GM21529 (cell line): ENCODE results near the gene MRPL14.

ENCODE experiments used
- ATAC-seq: cut with Tn5 transposase; IDR thresholded peaks from one replicate; pipeline ENCODE4 v1.9.1; 2021; ENCODE audit not compliant: unreplicated experiment

Gene MRPL14

DNA sequence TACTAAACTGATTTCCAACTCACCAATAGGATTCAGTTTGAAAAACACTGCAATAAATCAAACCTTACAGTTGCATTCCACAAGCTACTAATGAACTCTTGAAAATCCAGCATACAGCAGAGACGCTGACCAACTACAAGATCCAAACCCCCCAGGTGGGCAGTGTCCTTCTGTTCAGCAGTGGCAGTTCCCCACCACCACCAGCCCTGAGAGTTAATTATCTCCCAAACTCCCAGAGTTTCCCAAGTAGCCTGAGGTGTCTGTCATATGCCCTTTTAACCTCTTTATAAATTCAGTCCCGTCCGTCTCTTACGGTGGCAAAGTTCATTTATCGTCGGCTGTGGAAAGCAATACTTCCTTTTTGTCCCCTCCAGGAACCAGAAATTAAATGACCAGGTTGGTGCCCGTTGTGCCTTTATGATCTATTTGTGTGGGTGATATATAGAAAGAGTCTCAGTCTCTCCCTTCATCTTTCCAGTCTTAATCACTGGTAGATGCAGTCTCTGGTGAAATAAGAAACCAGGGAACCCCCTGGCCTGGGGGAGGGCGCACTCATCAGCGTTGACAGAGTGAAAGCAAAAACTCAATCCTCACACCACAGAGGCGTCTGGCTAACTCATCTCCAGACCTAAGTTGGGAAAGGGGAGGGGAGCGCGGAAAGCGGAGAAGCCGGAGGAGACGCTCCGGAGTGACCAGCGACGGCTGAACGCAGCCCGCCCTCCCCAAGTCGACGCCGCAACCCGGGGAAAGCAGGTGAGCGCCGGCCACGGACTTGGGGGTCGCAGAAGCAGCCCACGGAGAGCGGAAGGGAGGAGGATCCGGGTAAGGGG is 717 bp downstream of the MRPL14 start:
- ATAC-seq = peak; percentile 39

DNA sequence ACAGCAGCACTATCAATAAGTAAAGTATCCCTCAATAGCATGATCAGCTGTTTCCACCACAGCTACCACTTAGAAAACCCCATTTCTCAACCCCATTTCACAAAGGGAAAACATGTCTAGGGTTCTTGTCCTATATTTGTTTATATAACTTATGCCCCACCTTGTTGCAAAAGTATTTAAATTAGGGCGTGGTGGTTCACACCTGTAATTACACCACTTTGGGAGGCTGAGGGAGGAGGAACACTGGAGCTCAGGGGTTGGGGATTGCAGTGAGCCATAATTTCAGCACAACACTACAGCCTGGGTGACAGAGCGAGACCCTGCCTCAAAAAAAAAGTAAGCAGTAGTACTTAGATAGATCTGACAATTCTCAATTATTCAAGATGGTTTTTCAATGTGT is 3.7 kb downstream of the MRPL14 start:
- no peak for ATAC-seq

DNA sequence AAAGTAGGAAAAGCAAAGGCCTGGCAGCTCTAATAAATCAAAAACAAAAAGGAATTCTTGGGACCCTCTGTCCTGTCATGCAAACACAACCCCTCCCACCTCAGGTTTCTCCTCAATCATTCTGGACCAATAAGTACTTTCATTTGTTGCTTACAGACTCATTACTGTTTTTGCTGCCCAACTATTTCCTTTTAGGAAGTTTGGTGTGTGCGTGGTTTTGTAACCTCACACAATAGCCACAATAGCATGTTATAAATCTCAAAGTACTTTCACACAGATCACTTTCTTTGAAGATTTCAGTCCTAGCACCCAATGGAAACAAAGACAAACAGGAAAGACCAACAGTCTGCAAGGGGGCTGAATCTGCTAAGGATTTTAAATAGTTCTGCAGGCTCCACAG is 4.5 kb downstream of the MRPL14 start:
- ATAC-seq = no peak

DNA sequence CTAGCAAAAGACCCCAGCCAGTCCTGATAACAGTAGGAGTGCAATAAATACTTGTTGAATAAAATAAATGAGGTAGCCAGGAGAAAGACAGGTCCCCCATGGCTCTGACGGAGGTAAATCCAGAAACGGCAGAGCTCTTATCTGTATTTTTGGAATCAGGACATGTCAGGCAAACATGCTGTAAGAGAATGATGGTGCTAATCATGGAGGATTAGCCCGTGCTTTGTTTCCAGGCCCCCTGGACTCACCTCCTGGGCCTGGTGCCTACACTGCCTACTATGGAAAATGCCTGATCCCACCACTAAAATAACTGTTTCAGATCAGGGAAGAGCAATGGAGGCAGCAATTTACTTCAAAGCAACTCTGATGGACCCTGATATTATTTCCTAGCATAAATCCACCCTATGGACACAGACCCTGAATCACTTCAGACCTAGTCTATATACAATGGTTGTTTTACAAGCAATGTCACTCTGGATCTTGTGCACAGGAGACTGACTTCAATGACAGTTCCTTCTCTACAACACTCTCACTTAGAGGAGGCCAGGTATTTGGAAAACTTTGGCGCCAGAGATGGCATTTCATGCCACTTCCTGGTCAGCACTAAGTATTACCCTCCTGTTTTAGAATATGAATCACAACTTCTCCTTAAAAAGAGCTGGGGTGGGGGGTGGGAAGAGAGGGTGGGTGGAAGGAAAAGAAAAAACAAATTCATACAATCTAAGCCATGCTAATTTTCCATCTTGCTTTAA is 6.4 kb downstream of the MRPL14 start:
- ATAC-seq = no peak

DNA sequence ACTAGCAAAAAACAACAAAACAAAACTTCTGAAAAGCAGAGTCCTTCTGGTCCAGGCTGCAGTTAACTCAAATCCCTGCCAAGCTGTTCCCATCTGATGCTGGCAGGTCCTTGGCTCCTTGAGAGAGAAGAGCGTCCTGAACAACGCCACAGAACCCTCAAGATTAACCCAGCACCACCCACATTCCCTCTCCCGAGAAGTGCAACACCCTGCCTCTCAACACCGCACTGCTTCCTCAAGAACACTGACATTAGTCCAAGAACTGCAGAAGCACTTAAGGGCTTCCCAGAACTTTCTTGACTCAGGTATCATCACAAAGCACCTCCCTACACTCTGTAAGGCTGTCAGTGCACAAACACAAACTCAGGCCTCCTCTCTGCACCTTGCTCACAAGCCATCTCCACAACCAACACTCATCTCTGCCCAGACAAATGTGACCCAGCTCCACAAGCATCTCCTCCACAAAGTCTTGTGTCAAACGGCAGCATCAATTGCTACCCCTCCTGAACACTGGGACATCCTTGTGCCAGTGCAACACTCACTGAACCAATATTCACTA is 7.5 kb downstream of the MRPL14 start:
- ATAC-seq = no peak

DNA sequence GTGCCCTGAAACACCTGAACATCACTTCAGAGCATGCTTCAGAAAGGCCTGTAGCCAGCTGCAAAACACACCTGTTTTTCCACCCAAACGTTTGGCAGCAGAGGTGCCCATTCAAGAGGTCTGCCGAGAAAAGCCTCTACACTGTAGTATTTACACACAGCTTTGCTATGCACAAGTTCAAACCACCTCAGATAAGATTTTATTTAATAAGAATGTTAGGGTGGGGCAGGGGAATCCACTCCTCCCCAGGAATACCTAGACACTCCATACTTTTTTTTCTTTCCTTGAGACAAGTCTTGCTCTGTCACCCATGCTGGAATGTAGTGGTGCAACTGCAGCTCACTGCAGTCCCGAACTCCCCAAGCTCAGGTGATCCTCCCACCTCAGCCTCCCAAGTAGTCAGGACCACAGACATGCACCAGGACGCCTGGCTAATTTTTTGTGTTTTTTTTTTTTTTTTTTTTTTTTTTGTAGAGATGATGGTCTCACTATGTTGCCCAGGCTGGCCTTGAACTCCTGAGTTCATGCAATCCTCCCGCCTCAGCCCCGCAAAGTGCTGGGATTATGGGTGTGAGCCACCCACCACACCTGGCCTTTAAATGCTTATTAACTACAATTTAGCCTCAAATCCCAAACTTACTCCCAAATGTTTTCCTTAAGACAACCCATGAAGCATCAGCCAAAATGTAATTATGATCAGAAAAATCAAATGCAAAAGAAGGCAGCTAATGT is 9.7 kb downstream of the MRPL14 start:
- ATAC-seq = no peak

DNA sequence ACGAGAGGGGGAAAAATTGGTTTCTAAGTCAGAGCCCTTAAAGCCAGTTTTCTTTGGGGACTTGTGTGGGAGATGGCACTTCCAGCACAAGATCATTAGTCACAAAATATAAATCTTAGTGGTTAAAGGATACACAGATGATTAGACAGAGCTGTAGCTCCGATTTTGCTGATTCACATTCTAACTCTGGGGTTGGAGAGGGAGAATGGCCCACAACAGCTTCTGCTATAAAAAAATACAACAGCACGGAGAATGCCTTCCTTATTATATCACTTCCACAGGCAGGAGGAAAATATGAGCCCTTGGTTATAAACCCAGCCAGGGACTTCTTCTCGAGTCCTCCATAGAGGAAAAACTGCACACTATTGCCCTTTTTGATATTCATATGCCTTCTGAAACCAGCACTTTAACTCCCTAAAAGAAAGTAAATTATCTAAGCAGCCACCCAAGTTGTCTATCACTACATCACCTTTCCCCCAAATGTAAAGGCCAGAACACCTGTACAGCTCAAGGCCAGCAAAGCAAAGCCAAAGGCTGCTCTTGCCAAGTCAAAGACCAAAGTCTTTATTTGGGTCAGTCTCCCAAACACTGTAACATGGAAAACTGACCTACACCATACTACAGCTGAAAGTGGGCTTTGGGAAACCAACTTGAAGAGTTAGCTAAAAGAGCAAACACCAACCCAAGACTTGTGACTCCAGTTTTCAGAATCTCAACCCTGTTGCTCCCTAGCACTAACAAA is 10.4 kb downstream of the MRPL14 start:
- ATAC-seq = no peak

DNA sequence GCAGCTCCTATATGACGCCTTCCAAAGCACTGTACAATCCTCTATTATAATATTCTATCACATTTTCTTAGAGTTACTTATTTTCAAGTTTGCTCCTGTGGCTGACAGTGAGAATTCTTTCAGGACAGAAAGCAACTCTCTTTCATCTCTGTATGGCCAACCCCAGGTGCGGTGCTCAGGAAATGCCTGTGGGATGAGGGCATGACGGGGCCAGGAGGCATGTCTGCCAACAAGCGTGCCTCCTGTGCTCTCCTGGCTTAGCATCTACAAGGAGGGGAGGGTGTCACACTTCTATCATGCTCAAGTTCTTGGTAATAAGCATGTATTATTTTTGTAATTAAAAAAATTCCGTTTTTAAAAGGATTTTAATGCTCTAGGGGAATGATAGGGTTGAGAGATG is 11.4 kb downstream of the MRPL14 start:
- no peak for ATAC-seq

DNA sequence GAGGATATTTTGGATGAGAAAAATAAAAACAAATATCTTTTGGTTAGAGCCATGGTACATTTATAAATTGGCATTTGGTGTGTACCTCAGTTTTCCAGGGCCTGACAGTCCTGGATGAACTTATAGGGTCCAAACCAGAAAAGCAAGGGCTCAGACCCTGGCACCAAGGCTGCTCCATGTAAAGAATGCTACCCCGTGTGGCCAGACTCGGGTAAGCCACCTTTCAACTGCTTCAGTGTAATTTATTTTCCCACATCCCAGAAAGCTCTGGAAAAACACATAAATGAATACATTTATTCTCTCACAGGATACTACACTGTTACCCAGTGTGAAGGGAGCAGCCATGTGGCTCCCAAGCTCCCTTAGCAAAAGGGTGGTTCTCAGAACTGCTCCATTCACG is 13.8 kb downstream of the MRPL14 start:
- no peak for ATAC-seq

DNA sequence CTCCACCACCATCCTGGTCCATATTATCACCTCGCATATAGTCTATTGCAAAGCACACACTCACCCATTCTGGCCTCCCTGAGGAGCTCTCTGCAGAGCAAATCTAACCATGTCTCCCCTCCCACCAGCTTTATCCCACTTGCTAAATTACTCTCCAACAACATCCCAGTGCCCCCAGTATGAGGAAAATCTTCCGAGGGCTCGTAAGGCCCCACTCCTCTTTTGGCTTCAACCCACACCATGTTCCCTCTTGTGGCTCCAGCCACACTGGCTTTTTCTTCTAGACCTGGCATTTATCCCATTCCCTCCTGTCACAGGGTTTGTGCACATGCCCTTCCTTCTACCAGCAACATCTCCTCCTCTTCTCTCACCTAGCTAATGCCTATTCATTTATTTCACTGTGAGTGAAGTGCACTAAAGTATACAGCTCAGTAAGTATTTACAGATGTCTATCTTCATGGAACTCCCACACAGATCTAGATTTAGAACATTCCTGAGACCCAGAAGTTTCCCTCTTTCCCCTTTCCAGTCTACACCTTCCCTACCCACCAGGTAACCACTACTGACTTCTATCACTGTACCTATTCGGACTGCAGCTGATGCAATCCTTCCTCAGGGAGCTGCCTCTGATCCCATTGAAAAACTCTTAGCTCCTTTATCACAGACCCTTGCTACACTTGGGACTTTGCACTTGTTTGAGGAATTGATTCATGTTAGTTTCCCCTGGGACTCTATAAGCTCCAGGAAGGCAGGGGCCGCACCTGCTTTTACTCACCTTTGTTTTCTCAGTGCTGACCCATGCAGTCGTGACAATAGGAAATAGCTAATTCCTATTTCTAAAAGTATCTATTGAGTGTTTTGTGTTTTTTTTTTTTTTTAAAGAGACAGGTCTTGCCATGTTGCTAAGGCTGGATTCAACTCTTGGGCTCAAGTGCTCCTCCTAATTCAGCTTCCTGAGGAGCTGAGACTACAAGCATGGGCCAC is 15.5 kb downstream of the MRPL14 start:
- ATAC-seq = no peak

DNA sequence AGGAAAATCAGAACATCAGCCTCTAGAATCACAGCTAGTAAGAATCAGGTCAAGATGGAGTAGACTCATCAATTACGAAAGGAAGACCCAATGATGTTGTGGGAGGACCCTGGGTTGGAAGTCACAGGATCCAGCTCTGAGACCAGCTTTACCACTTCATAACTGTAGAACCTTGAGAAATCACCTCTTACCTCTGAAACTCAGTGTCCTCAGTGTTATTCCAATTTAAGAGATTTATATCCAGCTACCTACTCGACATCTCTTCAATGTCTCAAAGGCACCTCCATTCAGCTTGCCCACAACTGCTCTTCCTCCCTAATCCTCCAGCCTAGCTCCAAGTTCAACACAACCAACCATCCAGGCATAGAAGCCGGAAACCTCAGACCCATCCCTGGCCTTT is 16.3 kb downstream of the MRPL14 start:
- ATAC-seq = no peak

DNA sequence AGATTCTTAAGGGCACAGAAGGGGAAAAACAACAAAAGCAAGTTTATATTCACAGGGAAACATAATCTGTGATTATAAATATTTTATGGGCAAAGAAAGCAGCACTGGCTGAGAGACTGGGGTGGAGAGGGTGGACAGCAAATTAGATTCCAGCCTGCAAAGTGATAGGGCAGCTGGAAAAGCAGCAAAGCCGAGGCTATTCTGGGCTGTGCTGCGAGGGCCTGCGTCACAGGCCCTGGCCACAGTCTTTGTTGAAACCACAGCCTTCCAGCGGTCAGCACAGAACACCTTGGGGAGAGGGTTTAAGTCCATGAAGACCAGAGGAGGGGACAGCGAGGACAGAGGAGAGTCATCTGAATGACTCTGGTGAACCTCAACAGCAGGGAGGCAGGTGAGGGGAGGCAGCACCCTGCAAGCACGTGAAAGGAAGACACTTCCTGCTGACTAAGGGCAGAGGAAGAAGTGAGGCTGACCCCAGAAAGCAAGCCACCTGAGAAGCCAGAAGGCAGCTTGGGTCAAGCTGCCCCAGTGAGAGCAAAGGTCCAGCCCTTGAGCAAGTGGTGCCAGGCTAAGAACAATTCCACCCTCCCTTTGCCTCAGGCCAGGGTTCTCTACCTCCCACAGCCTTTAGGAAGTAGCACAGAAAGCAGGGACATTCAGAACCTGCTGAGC is 17.1 kb downstream of the MRPL14 start:
- no peak for ATAC-seq

DNA sequence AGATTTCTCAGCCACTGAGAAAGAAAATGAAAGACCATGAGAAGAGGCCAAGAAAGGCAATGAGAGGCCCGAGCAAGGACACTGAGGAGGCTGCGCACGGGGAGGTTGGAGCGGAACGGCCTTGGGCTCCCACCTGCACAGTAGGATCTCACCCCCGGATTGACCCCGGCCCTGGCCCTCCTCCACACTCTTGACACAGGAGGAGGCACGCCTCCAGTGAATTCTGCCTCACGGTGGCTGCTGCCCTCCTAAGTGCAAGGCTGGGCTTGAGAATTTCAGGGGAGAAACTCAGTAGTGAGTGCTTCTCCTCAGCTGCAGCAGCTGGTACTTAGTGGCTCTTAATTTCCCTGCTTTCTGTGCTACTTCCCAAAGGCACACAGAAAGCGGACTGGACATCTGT is 18.0 kb downstream of the MRPL14 start:
- ATAC-seq = no peak

DNA sequence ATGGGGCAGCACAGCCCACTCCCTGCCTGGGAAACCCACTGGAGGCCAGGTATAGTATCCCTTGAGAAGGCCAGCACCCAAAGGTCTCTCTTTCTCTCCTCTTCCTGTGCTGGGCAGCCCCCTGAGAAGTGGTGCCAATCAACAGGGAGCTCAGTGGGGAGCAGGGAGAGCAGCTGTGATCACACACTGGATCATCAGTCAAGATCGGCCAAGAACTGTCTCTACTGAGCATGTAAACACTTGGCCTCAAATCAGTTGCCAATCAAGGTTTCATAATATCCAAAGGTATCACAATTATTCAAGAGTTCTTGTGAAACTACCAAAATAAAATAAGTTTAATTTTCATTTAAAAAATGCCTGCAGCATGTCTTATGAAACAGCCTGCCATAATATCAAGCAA is 18.8 kb downstream of the MRPL14 start:
- ATAC-seq = no peak

DNA sequence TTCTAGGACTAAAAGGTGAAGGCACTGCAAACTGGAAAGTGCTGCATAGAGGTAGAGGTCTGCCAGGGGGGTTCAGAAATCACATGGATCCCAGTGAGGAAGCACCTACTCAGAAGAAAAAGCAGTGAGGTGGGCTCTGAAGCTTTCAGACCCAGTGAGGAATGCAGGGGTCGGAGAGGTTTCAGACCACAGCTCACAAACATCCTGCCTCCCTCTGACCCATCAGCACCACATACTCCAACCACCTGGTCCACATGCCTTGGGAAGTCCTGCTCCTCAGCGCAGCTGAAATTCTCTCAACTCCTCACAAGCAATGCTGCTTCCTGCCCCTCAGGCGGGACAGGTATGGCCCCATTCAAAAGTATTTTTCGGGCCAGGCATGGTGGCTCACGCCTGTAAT is 20.2 kb downstream of the MRPL14 start:
- ATAC-seq = no peak

DNA sequence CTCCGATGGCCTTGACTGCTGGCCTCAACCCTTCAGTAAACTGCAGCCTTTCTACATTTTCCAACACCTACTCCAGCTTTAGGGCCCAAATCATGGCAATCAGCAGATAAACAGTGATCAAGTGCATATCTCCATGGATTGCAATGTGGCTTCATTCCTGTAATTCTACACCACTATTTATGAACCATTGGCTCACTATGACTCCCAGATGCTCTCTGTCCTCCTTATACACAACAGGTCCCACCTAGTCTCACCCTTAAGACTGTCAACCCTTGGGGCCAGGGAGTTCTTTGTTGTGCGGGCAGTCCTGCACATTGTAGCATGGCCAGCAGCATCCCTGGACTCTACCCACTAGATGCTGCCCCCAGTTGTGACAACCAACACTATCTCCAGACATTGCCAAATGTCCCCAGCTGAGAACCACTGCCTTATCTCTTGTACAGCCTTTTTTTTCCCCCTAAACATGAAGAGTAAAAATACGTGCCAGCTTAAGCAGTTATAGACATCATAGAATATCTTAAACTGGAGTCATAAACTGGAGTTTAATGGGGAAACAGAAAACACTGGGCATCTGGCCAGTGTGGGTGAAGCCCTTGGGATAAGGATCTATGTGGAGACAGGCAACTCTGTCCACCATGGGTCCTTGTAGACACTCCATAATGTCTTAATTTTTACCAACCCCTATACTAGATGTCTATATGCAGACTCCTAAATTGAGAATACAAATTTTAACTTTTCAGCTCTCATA is 21.1 kb downstream of the MRPL14 start:
- no peak for ATAC-seq

DNA sequence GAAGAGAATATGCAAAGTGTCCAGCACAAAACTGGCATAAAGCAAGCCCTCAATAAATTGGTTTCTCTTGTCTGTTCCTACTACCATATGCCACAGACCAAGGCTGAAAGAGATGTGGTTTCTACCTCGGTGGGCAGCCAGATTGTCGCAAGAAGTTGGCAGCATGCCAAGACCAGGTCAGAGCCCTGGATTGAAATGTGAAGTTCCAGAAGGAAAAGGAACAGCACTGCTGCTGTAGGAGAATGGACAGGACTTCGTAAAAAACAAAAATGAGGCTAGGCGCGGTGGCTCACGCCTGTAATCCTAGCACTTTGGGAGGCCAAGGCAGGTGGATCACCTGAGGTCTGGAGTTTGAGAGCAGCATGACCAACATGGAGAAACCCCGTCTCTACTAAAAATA is 22.1 kb downstream of the MRPL14 start:
- no peak for ATAC-seq

DNA sequence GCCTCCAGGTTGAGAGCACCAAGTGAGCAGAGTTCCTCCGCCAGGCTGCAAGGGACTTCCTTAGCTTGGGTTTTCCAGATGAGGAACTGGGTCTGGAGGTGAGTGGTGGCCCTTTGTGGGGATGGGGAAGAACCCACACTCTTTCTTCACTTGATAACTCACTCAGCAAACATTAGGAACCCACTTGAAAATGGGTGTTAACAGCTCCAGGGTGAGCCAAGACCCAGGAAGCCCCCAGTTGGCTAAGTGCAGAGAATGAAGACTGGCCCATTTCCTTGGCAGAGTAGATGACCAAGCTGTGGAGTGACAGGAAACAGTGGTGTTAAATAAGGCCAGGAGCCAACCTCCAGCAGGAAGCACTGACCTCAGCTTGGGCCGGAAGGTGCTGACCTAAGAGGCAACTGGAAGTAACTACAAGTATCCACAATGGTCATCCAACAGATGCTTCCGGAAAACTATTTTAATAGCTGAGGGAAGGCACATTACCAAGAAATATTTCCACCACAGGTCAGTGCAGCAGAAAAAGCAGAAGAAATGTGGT is 22.7 kb downstream of the MRPL14 start:
- no peak for ATAC-seq
